Hindlimb muscle (tissue), 1 donor: ENCODE data around the gene CA5A. TPM values are rescaled to one million over a fixed set of nuclear protein-coding genes. Genes with fewer than 3 reads are reported as not detected.

ENCODE experiments used
- DNase-seq: peaks from one replicate; pipeline ENCODE4 v3.0.0-alpha.2; 2013
- polyA plus RNA-seq: library from polyadenylated mRNA; unstranded; fragments of 120-200 nt; gene quantifications from one replicate; pipeline ENCODE4 v1.2.1, GENCODE V29; 2013; ENCODE audit not compliant: insufficient read length

Gene CA5A
- polyA plus RNA-seq, 1 donor = 0.18 TPM

DNA sequence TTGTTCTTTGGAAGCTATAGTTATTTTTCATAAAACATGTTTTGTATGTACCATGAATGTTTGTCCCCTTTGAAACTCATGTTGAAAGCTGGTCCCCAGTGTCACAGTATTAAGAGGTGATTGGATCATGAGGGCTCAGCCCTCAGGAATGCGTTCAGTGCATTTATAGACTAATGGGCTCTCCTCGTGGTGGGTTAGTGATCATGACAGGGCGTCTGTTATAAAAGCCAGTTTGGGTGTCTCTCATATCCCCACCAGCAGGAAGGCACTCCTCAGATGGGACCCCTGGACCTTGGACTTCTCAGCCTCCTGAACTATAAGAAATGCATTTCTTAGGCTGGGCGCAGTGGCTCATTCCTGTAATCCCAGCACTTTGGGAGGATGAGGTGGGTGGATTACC is 25.3 kb upstream of the CA5A start:
- no peak for DNase-seq

DNA sequence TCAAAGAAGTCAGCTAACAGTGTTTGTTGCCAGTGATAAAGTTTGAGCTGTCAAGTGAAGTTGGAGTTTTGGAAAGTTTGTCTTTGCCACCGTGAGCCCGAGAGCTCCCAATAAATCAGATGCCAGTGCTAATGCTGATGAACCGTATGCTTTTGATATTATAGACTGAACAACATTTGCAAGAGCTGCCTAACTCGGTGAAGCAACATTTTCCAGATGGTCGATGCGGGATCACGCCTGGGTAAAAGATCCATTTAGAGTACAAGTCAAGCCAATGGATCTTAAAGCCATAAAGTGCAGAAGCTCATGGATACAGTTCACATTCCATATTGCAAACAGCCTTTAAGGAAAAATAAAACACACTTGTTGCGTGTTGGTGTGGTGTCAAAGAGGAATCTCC is 24.5 kb upstream of the CA5A start:
- peak; percentile 40 for DNase-seq

DNA sequence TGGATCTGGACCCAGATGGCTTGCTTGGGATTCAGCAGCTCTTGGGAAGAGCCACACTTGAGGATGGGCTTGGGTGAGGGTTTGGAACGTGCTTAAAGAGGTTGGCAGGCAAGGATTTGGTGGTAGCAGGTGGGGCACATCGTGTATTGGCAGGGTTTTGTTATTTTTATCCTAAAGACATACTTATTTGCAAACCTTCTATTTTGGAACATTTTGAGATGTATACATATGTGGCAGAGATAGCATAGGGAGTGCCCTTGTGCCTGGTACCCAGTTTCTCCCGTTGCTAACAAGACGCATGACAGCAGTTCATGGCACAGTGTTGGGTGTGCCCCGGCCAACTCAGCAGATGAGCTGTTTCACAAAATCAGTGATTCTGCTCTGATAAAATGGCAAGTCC is 24.0 kb upstream of the CA5A start:
- no peak for DNase-seq

DNA sequence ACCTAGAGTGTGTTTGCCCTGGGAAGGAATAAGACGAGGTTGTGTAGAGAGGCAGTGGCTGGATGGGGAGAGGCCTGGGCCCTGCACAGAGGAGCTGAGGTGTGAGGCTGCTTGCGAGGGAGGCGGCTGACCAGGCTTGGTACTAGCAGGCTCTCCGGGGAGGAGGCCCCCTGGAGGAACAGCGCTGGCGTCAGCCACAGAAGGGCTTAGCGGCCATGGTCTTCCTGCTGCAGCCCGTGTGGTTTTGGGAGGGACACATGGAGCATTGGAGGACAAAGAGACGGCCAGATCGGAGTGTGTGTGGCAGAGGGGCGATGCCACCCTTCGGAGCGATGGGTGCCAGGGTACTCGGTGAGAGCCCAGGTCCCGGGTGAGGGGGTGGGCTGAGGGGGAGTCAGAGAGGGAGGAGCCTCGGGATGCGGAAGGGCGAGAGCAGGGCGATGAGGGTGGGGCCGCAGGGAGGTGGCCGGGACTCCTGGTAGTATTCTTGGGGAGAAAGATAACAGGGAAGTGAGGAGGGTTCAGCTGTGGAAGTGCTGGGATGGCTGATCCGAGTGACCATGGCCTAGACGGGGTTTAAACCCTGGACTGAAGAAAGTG is 23.2 kb upstream of the CA5A start:
- DNase-seq = no peak

DNA sequence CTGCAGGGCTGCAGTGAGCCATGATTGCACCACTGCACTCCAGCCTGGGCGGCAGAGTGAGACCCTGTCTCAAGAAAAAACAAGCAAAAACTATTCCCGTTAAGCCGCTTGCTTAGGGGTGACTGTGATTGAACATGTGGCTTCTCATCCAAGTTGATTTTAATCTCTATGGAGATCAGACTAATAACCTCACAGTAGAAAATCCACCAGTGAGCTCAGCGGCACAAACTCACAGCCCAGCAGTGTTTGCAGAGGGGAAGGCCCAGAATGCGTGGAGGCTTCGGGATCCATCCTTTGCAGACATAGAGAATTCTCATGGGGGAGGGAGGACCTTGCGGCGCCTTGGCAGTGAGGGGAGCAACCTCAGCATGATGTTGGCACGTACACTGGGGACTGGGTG is 22.3 kb upstream of the CA5A start:
- no peak for DNase-seq

DNA sequence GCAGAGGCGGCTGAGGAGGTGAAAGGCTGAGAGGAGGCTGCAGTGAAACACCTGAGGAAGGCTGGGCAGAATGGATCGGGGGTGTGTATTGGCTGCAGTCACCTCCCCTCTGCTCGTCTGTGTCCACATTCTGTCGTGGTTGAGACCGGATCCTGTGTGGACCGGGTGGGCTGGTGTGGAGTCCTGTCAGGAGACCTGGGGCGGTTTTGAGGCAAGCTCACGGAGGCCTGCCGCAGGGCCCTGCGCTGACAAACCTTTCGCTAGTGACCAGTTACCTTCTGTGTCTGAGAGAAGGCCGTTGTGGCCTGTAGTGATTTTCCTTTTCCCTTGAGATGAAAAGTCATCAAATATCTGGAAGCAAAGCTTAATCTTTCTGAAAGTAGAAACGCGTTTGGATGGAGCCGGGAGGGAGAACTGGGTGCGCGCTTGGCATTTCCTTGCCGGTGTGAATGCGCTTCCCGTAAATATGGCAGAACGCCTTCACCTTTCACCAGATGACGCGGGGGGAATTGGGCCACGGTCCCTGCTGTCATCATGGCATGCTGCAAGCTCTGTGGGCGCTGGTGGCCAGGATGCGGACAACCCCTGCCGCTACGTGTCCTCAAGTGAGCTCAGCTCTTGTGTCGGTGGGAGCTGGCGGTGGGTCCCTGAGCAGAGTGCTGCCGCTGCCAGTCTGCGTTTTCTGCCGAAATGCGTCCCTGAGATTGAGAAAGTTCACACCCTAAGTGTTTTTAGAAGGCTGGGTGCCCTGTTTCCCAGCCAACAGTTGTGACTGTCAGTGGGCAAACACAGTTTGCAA is 21.2 kb upstream of the CA5A start:
- DNase-seq = no peak

DNA sequence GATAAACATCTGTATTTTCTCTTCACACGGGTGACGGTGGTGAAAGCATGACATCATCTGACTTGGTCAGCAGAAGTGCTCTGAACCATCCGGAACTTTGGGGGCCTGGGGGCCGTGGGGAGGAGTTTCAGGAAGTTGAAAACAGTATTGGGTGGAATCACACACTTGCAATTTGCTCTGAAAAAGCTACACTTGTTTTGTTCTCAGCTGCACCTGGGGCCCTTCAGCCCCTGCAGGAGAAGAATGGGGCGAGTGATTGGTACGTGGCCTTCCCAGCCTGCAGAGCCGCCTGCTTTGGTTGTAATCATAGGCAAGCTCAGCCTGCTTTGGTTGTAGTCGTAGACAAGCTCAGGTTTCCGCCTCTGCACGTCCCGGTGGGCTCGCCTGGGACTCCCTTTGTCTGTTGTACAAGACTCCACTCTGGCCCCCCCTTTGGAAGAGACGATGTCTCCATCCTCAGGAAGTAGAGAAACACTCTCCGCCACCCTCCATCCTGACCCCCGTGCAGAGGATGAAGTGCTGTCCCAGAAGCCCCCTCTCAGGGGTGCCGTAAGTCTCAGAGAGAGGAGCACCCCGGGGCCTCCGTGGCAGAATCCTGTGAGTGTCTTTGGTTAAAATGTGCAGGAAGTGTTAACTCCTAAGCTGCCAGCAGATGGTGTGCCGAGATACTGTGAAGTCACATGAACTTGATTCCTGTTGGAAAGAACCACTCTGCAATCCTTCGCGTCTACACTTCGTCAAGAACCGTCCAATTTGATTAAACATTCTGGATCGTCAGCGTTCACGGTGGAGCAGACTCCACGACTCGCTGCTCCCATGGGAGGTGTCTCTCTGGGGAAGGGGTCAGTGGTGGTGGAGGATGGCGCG is 20.3 kb upstream of the CA5A start:
- DNase-seq = peak; percentile 68

DNA sequence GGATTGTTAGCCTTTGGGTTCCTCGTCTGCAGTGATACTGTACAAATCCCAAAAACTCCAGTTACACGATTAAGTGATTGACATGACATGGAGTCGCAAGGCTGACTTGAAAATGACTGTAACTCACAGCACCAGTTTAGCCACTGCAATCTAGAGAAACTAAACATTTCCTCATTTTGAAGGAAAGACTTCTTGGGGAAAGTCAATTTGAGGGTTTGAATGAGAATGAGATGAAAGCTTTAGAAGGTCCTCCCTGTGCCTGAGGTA is 19.7 kb upstream of the CA5A start:
- no peak for DNase-seq

DNA sequence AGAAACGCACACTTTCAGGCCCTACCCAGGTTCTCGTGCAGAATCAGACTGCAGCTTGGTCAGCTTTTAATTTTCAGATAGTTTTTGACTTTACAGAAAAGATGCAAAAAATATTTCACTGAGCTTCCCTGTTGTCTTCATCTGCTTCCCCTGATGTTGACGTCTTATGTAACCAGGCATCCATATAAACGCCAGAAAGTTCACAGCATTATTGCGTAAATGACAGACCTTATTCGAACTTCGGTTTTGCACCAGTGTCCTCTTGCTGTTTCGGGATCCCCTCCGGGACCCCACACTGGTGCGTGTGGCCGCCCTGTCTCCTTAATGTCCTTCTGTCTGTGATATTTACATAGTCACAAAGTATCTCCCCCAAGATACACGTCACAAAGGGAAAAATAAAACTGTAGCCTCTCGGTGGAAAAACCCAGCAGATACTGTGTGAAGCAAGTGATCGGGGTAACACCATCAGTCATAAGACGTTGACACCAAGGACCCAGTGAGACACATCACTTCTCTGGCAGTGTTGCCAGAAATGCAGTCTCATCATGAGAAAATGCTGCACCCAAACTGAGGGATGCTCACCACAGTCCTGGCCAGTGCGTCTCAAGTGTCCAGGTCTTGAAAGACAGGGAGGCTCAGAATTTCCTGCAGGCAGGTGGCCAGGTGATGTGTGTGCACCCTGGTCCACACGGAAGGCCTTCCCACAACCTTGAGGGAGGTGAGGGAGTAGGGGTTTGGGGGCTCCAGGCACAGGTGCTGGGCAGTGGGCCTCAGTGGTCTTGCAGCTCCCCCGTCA is 19.2 kb upstream of the CA5A start:
- no peak for DNase-seq

DNA sequence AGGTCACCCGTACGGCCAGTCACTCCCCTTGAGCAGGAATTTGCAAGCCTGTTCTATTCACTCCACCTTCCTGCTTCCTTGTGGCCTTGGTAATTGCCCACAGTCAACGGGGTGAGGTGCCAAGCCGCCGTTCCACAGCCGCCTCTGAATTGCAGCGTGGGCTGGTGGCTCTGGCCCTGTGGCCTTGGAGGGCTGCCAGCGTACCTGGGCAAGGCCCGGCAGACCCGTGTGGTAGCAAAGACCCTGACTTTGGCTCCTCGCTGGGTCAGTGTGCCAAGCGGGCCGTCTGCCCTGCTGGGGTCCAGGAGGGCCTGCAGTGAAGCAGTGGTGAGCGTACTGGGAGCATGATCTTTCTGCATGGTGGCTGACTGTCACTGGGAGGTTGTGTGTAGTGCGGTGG is 18.5 kb upstream of the CA5A start:
- no peak for DNase-seq

DNA sequence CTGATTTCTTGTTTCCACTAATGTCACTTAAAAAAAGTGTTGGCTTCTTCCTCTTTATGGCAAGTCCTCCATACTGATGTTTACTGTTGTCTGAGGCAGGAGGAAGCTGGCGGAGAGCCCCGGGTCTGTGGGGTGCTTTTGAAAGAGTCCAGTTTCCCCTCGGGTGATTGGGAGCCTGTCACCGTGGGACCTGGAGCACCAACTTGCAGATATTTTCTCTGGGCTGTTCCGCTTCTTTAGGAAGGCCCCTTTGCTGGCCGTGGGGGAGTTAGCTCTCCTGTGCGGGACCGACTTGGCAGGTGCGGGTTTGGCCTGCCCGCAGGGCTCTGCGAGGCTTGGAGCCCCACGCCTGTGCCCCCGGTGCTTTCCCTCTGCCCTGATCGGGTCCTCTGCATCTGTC is 18.0 kb upstream of the CA5A start:
- no peak for DNase-seq

DNA sequence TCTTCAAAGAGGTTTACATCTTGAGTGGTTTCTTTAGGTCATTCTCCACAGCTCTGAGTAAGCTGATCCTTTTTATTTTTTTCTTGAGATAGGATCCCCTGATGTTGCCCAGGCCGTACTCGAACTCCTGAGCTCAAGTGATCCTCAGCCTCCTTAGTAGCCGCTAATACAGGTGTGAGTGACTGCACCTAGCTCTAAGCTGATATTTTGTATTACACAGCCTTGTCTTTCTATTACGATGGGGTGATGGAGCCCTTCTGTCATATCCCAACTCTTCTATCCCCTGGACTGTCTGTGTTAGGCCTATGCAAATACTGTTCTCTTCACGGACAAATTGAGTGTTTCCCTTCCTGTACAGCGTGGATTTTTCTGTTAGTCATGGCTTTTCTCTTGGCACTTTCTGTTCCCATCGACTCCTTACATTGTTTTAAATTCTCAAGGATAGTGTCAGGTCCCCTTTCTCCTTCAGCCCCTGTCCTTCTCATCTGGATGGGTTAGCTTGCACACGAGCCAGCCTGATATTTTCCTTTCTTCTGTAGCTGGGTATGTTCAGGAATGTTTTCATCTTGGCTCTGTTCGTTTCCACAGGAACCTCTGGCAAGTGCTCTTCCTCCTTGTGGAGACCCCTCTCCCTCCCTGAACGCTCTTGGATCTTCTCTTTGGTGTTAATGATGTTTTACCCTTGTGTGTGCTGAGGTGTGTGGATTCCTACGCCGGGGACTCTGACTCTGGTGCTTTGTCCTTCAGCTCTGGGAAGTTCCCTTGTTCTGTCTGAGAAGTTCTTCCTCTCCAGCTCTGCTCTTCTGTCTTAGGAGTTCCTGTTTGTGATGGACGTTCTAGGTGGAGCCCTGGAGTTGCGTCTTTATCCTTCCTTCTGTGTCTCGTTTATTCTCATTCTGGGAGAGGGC is 17.2 kb upstream of the CA5A start:
- DNase-seq = no peak

DNA sequence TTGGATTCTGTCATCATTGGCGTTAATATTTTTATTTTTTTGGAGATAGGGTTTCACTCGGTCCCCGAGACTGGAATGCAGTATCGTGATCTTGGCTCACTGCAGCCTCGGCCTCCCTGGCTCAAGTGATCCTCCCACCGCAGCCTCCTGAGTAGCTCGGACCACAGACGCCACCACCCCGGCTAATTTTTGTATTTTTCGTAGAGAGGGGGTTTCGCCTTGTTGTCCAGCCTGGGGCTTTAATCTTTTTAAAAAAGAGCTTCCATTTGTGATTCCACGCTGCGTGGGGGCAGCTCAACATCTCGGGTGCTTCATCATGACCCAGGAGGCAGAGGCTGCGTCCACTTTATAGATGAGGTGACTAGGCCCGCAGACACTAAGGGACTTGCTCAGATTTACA is 16.4 kb upstream of the CA5A start:
- DNase-seq = no peak

DNA sequence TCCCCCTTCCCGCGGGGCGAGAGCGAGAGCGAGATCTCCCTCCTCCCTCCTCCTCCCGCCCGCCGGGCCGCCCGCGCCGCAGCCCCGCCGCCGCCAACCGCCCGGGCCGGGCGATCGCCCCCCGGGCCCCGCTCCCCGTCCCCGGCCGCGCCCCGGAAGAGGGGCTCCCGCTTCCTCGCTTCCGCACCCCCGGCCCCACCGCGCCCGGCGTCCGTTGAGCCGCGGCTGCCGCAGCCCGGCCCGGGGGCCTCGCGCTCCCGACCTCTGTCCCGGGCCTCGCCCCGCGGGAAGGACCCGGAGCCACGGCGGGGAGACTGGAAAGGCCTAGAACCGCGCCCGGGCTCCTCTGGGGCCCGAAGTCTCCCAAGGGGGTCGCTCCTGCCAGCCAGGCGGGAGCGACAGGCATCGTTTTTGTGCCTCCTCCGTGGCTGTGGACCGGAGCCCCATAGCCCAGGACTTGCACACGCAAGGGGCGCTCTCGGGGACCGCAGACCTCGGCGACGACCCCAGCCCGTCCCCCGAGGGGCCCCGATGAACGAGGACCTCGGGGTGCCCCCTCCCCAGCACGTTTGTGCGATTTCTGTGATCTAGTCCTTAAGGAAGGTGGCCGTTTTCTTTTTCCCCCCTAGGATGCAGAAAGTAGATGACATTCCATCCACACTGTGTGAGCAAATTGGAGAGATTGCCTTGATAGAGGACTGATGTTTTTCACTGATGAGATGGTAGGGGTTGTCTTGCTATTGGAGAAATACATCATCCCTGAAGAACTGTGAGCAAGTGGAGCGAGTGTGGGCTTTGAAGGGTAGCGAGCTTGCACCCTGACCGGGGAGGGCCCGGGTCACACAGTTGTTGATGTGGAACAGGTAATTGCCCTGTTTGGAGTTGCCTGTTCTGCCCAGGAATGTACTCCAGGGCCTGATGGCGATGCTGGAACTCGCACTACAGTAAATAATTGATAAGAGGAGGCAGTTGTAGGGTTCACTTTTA is 15.5 kb upstream of the CA5A start:
- no peak for DNase-seq

DNA sequence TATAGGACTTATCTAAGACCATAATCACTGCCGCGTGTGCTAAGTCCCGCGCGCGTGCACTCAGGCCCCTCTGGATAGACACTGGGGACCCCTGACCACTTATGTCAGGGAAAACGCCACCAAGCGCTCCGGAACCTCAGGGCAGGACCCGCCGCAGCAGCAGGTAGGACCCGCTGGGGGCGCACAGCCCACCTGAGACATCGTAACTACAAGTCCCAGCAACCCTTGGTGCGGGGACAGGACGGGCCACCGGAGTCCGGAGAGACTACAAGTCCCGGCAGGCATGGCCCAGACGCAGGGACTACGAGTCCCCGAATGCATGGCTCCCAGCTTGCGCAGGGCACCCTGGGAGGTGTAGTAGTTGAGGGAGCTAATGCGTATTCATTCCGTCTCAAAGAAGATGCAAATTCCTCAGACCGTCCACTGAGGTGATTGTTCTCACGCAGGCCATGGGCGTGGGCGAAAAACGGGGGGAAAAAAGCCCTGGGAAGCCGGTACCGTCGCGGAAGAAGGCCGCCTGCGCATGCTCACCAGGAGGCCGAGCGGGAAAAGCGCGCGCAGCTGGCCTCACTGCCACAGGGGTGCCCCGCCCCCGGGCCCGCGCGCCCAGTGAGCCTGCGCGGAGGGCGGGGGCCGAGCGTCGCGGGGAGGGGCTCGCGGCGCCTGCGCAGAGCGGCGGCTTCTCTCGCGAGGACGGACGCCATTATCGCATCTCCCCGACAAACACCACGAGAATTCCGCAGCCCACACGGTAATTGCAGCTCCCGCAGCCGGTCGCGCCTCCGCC is 14.6 kb upstream of the CA5A start, which contains the start of gene BANP:
TSS of gene BANP (plus strand) at position 670 of the 787 bp plus-strand sequence. CDS start 23,682 bp downstream, outside the sequence.
- DNase-seq = peak; percentile 98

DNA sequence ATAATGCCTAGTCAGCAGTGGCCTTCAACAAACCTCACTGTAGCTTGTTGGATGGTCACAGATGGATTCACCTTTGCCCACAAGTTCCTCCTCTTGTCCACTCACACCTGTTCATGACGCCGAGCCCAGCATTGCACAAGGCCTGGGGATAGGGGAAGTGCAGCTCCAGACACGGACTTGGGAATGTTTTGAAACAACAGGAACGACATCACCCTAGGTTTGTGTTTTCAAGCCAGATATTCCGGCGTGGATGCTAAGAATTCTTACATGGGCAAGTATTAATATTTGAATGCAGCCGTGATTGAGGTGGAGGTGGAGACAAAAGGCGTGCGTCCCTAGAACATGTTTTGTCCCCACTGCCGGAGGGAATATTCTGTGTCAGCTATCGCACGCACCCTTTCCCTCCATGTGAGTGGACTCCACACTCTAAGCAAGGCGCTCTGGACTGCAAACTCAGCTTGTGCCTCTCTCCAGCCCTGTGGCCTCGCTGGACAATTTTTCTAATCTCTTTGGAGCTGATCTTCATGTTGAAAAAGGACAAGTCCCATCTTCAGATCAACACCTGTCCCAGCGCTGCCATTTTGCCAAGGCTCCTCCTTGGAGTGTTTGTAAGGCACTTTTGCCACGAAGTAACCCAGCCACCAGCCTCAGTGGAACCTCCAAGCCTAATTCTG is 12.9 kb upstream of the CA5A start:
- no peak for DNase-seq

DNA sequence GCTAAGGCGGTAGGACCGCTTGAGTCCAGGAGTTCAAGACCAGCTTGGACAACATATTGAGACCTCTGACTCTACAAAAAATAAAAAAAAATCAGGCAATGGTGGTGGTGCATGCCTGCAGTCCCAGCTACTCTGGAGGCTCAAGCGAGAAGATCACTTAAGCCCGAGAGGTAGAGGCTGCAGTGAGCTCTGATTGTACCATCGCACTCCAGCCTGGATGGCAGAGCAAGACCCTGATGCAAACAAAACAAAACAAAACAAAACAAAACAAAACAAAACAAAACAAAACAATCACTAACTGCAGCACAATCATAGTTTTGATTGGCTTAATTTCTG is 12.4 kb upstream of the CA5A start:
- no peak for DNase-seq

DNA sequence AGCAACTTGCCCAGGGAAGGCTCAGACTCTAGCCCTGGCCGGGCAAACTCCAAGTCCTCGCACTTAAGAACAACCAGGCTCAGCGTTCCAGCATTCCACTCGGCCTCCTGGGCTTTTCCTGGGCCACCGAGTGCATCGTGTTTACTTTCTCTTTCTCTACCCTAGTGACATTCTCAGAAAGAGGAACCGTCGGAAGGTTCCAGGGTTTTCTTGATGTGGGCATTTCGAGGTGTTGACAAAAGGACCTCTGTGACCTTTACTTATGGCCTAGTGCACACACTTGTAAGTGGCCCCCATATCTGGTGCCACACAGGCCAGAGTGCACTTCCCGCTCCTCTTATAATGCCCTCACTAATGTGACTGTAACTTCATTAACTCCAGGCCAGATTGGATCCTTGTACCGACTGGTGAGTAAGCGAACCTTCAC is 11.8 kb upstream of the CA5A start:
- no peak for DNase-seq
